ENCODE data around the gene TFPI2.
"Not testable (repeated sequence)": the region's sequence is repeated elsewhere in the genome, so short reads cannot be mapped to it uniquely, and the experiment has no call there.

TFPI2 gene

DNA sequence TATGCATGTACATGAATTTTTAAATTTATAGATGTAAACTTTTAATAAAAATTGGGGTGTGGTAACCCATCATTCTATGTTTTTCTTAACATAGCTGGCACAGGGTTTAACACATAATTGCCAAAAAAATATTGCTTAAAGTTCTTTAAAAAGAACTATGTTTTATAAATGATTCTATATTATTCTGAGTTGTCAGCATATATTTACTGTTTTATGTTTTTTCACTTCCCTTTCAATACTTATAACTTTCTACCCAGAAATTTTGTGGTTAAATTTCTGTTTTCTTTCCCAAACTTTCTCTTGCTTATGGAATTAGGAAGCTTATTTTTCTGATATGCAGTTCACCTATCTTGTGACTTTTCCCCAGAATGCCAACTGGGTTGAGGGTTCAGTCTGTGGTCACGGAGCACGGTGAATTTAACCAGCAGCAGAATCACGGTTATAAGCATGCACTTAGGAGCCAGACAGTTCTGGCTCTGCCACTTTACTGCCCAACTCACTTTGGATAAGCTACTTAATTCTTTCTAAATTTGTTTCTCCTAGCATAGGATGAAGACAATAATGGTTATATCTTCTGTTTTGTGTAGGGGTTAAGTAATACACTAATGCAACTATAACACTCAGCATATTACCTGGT is 24.8 kb upstream of the TFPI2 start:
- not testable (repeated sequence) for H3K27ac Mint-ChIP-seq, H3K36me3 Mint-ChIP-seq, ATAC-seq, H3K4me3 Mint-ChIP-seq, H3K9me3 Mint-ChIP-seq
- Mint-ChIP-seq H3K27me3 (peaks cover 15% of the 10 kb centered on the region), H3K4me1 (peaks cover 12% of the 10 kb centered on the region)

DNA sequence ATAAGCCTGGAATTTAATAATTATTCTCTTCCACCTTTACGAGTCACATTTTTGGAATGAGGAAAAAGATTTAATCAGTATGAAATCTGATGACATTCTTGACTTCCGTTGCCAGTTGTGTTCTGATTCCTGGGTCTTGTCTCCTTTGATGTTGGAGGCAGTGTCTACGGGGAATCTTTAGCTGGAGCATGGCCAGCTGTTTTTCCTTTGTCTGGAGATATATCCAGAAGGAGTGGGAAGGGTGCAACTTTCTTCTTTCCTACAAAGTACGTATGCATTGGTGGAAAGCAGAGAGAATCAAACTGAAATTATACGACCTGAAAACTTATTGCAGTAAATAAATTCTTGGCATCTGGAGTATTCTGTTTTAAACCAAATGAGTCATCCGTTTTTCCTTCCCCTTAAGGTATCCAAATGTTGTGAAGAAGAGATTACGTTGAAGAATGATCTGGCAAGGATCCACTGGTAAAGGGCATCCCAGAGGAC is 24.1 kb upstream of the TFPI2 start:
- Mint-ChIP-seq H3K36me3 (no peaks in the 10 kb centered on the region), H3K9me3 (no peaks in the 10 kb centered on the region), H3K4me1 (peaks cover 12% of the 10 kb centered on the region), H3K27me3 (peaks cover 12% of the 10 kb centered on the region), H3K27ac (no peak overlapping the region), H3K4me3 (no peak overlapping the region)
- ATAC-seq: no peak

DNA sequence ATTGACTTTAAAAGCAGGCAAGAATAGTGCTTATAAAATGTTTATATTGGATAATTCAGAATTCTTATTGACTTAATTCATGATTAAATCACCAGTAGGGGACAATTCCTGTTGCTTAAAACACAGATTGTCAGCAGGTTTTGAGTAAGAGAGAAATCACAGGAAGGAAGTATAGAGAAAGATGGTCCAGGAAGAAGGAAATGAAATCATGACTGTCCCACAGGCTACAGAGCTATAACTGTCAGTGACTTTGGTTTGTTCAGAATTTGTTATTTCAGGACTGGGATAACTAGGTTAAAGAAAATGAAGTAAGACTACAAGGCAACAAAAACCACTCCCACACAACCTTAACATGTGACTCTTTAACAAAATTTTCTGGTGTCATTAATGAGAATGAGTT is 22.6 kb upstream of the TFPI2 start:
- H3K9me3 Mint-ChIP-seq: no peaks in the 10 kb centered on the region
- ATAC-seq: no peak
- peaks cover 12% of the 10 kb centered on the region for H3K27me3 Mint-ChIP-seq
- no peak overlapping the region for H3K4me3 Mint-ChIP-seq
- H3K4me1 Mint-ChIP-seq: peaks cover 12% of the 10 kb centered on the region
- H3K36me3 Mint-ChIP-seq: no peaks in the 10 kb centered on the region
- no peak overlapping the region for H3K27ac Mint-ChIP-seq

DNA sequence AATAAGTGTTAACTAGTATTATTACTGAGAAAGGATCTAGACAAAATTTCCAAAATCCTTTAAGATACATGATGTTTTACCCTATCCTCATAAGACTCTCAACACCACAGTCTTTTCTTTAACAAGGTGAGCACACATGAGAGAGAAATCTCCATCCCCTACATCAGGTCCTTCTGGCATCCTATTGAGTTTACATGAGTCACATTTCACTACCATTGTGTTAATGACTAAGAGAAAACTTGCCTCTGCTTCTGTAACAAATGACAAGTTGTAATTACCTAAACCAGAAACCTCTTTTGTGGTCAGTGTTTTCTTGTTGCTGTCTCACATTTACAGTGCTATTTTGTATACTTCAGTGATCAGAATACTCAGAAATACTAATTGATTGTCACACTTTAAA is 21.1 kb upstream of the TFPI2 start:
- H3K27me3 Mint-ChIP-seq, H3K4me1 Mint-ChIP-seq, H3K4me3 Mint-ChIP-seq, H3K27ac Mint-ChIP-seq, H3K36me3 Mint-ChIP-seq, H3K9me3 Mint-ChIP-seq, ATAC-seq: not testable (repeated sequence)

DNA sequence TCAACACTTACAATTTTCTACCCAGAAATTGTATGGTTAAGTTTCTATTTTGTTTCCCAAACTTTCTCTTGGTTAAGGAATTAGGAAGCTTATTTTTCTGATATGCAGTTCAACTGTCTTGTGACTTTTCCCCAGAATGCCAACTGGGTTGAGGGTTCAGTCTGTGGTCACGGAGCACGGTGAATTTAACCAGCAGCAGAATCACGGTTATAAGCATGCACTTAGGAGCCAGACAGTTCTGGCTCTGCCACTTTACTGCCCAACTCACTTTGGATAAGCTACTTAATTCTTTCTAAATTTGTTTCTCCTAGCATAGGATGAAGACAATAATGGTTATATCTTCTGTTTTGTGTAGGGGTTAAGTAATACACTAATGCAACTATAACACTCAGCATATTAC is 20.7 kb upstream of the TFPI2 start:
- H3K27me3 Mint-ChIP-seq, ATAC-seq, H3K4me3 Mint-ChIP-seq, H3K9me3 Mint-ChIP-seq, H3K36me3 Mint-ChIP-seq, H3K27ac Mint-ChIP-seq, H3K4me1 Mint-ChIP-seq: not testable (repeated sequence)

DNA sequence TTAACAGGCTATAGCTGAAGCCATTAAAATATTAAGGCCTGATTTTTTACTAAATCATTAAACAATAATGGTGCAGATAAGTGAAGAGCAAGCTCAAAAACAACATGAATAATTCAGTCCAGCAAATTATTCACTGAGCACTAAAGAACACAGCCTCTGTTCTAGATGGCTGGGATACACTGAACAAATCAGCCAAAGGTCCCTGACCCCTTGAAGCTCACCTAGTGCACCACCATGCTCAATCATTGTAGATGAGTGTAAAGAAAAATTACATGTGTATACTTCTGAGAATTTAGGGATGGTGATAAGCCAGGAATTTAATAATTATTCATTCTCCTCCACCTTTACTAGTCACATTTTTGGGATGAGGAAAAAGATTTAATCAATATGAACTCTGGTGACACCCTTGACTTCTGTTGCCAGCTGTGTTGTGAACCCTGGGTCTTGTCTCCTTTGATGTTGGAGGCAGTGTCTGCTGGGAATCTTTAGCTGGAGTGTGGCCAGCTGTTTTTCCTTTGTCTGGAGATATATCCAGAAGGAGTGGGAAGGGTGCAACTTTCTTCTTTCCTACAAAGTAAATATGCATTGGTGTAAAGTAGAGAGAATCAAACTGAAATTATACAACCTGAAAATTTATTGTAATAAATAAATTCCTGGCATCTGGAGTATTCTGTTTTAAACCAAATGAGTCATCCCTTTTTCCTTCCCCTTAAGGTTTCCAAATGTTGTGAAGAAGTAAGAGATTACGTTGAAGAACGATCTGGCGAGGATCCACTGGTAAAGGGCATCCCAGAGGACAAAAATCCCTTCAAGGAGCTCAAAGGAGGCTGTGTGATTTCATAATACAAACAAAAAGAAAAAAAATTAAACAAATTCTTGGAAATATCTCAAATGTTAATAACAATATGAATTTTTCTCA is 19.8 kb upstream of the TFPI2 start:
- Mint-ChIP-seq H3K9me3 (no peaks in the 10 kb centered on the region), H3K4me3 (no peak overlapping the region), H3K27me3 (no peaks in the 10 kb centered on the region), H3K4me1 (no peaks in the 10 kb centered on the region), H3K27ac (no peak overlapping the region), H3K36me3 (no peaks in the 10 kb centered on the region)
- no peak for ATAC-seq

DNA sequence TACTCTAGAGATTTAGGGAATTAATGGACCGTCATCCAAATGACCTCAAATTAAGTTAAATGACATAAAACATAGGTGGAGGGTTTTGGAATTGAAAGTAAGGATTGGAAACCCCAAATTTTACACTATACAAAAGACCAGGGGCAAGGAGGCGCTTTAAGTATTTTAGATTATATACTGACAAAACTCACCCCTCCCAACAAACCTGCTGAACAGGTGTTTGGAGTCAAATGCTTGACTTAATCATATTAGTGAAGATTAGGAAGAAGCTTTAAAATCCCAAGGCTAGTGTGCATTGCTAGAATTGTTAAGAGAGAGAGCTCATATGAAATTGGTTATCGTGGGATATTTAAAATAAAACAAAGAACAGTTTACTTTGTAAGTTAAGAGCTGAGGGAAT is 15.7 kb upstream of the TFPI2 start, which contains the start of gene GNGT1:
Gene GNGT1, plus strand, starts transcription at position 301 of the 400 bp plus-strand sequence. CDS start 180 bp downstream, outside the sequence.
- Mint-ChIP-seq H3K27ac (peak within 1 kb of the TSS; percentile 58), H3K9me3 (no peaks in the 10 kb centered on the region), H3K27me3 (no peaks in the 10 kb centered on the region), H3K4me1 (no peaks in the 10 kb centered on the region), H3K4me3 (no peak within 1 kb of the TSS), H3K36me3 (no peaks in the 10 kb centered on the region)
- ATAC-seq: no peak

DNA sequence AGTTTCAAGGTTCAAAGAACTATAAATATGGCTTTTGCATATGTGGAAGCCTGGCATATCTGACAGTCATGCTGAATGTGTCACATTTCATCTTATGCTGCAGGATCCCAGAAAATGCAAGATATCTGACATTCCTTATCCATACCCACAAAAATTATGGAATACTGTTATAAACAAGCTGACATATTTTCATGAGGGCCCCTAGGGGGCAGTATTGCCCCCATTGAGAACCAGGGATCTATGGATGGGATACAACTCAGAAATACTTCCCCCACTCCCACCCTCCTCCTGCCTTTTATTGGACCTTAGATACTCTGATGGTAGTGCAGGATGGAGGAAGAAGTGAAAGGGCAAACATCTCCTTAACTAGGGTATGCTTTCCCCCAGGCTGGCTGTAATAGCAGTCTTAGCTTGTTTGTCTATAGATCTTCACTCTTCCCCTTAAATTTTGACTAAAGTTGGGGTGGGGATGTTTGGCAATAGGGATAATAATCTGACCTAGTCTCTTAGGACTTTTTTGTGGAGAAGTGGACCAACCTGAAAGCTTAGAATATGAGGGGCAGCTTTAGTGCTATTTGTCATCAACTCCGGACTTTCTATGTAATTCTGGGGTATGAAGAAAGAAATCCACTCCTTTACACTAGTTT is 12.3 kb upstream of the TFPI2 start:
- peaks cover 20% of the 10 kb centered on the region for H3K27me3 Mint-ChIP-seq
- no peaks in the 10 kb centered on the region for H3K36me3 Mint-ChIP-seq
- H3K4me3 Mint-ChIP-seq: no peak overlapping the region
- no peak for ATAC-seq
- H3K27ac Mint-ChIP-seq: no peak overlapping the region
- no peaks in the 10 kb centered on the region for H3K4me1 Mint-ChIP-seq
- H3K9me3 Mint-ChIP-seq: no peaks in the 10 kb centered on the region

DNA sequence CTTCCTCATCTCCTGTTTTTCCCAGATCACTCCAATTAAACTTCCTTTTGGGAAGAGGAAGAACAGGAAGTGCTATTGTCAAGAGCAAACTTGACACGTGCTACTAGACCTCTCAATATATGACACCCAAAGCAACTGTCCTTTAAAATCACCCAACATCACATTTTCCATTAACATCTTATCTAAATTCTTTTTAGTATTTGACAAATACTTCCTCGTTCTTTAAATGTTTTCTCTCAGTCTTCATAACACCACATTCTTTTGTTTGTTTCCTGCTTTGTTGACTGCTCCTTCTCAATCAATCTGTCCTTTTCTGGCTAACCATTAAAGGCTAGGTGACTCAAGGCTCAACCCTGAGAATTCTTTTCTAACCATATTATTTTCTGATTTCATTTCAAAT is 7.1 kb upstream of the TFPI2 start:
- Mint-ChIP-seq H3K36me3 (no peaks in the 10 kb centered on the region), H3K27ac (no peak overlapping the region), H3K27me3 (peaks cover 29% of the 10 kb centered on the region), H3K4me3 (no peak overlapping the region), H3K4me1 (no peaks in the 10 kb centered on the region), H3K9me3 (no peaks in the 10 kb centered on the region)
- ATAC-seq: no peak

DNA sequence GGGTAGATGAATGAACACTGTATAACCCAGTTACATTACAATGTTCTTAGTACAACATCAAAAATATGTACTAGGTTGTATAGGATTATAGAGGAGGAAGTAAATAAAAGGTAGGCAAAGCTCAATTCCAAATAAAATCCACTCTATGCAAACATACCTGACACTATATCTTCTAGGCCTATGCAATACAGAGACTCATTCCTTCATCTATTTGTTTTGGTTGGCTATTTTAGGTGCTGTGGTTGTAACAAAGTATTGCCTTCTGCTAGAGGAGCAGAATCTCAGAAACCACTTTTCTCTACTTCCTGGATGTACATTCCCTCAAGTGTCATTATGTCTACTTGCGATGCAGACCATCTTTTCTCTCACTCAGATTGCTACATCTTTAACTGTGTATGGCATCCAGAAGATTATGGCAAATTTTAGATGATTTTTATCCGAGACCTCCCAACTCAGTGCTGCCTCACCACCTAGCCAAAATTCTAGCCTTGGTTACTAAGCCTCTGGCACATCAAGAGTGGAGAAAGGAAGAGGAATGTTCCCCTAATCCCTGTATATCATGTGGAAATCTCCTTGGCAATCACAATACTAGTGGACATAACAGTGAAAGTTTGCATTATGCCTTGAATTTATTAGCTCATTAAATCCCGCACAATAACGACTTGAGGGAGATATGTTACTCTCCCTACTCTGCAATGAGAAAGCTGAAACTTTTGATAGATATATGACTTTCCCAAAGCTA is 5.5 kb upstream of the TFPI2 start:
- H3K36me3 Mint-ChIP-seq: no peaks in the 10 kb centered on the region
- H3K4me3 Mint-ChIP-seq: no peak overlapping the region
- peaks cover 36% of the 10 kb centered on the region for H3K27me3 Mint-ChIP-seq
- H3K9me3 Mint-ChIP-seq: no peaks in the 10 kb centered on the region
- no peak overlapping the region for H3K27ac Mint-ChIP-seq
- ATAC-seq: no peak
- peaks cover 9% of the 10 kb centered on the region for H3K4me1 Mint-ChIP-seq

DNA sequence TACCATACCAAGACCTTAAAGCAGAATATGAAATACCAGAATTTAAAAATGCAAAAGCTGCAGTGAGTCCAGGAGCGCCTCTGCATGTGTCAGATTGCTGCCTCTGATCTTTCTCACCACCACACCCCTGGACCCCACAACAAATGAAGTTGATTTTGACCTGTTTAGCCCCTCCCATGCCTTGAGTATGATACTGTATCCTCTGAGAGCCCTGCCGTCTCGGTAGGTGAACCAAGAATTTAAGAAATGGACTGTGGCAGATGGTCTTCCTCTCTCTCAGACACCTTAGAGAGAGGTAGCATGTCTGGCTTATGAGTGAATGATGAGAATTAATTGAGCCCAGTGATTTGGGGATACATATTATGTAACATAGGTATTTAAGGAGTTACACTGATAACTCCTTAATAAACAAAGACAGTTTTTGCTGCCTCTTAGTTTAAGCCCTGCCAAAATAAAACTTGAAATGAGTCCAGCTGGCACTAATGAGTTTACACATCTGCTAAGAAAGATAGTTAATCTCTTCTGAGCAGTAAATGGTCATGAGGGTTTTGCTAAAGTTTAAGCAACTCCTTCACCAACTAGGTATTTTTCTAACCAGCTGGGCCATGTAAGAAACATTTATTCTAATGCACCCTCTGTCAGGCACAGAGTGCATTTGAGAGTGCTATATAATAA is 4.5 kb upstream of the TFPI2 start:
- Mint-ChIP-seq H3K27me3 (peaks cover 39% of the 10 kb centered on the region), H3K27ac (no peak overlapping the region), H3K36me3 (no peaks in the 10 kb centered on the region), H3K9me3 (no peaks in the 10 kb centered on the region), H3K4me1 (peaks cover 17% of the 10 kb centered on the region), H3K4me3 (no peak overlapping the region)
- ATAC-seq: no peak

DNA sequence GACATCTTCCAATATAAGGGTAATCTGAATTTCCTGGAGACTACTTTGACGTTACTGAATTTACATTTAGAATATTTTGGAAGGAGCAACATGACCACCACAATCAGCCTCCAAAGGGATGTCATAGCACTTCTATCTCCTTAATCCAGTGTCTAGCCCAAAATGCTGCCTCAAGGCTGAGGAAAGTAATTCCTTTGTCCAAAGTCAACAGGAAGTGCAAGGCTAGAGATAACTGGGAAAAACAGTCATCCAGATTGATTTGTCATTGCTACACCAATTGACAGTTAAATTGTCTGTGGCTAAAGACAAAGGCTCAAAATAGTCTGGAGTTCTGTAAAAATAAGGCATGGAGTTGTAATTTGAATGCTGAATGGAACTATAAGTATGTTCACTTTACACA is 3.9 kb upstream of the TFPI2 start:
- Mint-ChIP-seq H3K36me3 (no peaks in the 10 kb centered on the region), H3K4me3 (no peak overlapping the region), H3K4me1 (peaks cover 24% of the 10 kb centered on the region), H3K27ac (no peak overlapping the region), H3K27me3 (peaks cover 38% of the 10 kb centered on the region), H3K9me3 (no peaks in the 10 kb centered on the region)
- no peak for ATAC-seq

DNA sequence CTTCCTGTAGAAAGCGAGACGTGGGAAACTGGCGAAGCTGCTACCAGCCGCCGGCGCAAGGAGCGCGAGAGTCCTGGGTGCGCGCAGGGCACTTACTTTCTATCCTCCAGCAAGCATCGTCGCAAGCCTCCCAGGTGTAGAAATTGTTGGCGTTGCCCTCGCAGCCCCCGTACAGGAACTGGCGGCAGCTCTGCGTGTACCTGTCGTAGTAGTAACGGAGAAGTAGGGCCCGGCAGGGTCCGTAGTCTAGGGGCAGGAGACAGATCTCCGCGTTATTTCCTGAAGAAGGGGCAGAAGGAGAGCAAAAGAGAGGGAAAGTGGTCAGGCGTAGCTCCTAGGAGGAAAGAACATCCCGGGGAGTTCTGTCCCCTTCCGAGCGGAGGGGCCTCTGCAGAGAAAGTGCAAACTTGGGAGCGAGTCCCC is 501 bp downstream of the TFPI2 start:
- peaks cover 34% of the 10 kb centered on the region for H3K27me3 Mint-ChIP-seq
- H3K4me3 Mint-ChIP-seq: peak overlapping the region; percentile 88
- peaks cover 6% of the 10 kb centered on the region for H3K36me3 Mint-ChIP-seq
- peaks cover 30% of the 10 kb centered on the region for H3K4me1 Mint-ChIP-seq
- ATAC-seq: peak; percentile 60
- peaks cover 2% of the 10 kb centered on the region for H3K9me3 Mint-ChIP-seq
- peak overlapping the region; percentile 78 for H3K27ac Mint-ChIP-seq

DNA sequence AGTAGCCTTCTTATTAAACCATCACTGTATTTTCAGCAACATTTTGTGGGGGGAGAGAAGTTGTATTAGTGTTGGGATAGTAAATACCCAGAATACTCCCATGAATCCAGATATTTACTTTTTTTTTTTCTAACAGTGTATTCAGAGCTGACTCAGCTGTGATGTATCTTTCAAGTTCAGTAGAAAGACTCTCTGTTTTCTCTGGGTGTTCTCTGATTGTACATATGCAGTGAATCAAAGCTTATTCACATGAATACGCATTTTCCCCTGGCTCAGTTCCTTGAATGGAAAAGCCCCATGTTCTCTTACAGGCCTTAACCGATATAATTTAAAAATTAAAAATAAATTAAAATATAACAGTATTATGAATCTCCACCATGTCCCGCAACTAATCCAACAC is 1.3 kb downstream of the TFPI2 start:
- Mint-ChIP-seq H3K36me3 (peaks cover 6% of the 10 kb centered on the region), H3K9me3 (peaks cover 2% of the 10 kb centered on the region), H3K4me1 (peaks cover 30% of the 10 kb centered on the region), H3K27me3 (peaks cover 34% of the 10 kb centered on the region), H3K4me3 (peak overlapping the region; percentile 88), H3K27ac (no peak overlapping the region)
- ATAC-seq: no peak

Measured in stimulated activated memory B cell treated with anti-CD40 and anti-IgM and Interleukin-4, amounts not matched to agents 10 μg/mL and 1 μg/mL and 100 μg/mL, for 72 hours (primary cell).